Inflammatory macrophage treated with lipopolysaccharide for 4 hours (primary cell): ENCODE results near the gene OR1B1.
"Not testable (repeated sequence)": the region's sequence is repeated elsewhere in the genome, so short reads cannot be mapped to it uniquely, and the experiment has no call there.

ENCODE experiments used
- DNase-seq: peaks from one replicate; pipeline ENCODE4 v3.0.0-alpha.2; 2020

OR1B1 gene

DNA sequence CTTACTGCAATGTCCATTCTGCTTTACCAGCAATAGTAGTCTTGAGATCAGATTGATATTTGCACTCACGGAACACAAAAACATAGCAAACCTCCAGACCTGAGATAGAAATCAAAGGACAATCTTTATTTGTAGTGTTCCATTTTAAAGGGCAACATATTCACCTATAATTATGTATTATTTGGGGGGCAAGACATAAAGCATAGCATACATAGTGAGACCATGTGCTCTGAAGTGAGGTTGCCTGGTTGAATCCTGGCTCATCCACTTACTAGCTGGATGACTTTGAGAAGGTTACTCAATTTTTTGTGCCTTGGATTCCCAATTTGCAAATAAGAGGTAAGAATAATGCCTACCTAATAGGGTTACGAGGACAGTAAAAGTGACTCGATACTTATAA lies at the start of gene OR1B1:
Gene OR1B1 (minus strand): TSS at position 101 of the 400 bp plus-strand sequence.
- no peak for DNase-seq

DNA sequence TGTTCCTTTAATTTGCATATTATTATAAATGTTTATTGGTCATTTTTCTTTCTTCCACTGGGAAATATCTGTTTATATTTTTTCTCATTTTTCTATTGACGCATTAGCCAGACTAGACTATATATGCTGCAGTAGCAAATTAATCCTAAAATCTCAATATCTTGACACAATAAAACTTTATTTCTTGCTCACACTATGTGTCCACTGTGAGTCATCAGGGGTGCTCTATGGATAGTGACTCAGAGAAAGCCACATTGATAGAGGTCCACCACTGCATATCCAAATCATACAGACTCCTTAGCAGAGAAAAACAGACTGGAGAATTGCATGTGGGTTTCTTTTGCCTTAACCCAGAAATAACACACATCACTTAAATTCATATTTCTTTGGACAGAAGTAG lies 38.3 kb upstream of the OR1B1 start:
- no peak for DNase-seq

DNA sequence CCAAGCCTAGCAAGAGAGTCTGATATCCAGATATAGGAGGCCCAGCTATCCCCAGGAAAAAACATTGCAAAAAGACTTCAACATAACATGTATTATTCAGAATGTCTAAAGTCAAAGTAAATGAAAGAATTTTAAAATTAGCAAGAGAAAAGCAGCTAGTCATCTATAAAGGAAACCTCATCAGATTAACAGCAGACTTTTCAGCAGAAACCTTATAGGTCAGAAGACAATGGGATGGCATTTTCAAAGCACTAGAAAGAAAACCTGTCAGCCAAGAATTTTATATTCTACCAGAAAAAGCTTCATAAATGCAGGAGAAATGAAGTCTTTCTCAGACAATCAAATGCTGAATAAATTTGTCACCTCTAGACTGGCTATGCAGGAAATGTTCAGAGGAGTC lies 27.4 kb upstream of the OR1B1 start:
- DNase-seq, result no peak

DNA sequence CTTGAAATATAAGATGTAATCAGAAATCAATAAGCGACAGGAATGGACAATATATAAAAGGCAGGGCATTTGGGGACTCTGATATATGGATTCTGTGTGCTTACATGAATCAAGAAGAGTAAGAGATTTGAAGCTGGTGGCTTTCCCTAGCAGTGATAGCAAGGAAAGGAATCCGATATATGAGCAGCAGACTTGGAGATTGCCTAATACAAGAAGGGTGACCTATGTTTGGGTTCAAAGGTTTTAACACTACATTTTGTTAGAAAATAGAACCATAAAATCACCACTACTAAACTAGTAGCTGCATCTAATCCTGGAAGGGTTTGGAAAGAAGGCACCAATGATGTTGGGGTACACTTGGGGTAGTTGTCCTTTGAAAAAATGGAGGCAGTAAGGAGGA lies 15.1 kb upstream of the OR1B1 start:
- DNase-seq, result no peak

DNA sequence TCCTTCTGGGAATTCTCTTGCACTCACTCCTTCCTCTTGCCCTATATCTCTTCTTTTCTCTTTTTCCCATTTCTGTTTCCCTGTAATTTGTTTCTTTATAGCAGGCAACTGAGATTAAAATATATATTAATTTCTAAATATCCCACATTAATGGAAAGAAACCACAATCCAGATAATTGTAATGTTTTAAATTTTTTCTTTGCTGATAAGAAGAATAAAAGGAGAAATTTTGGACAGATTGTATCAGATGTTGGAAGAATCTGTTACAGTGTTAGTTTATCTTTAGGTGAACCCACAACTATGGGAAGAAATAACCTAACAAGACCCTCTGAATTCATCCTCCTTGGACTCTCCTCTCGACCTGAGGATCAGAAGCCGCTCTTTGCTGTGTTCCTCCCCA lies 4.0 kb upstream of the OR1B1 start, which contains the start of gene OR1L1:
Gene OR1L1 (plus strand): TSS at position 301 of the 400 bp plus-strand sequence. CDS start 0 bp downstream, at position 301.
- no peak for DNase-seq

DNA sequence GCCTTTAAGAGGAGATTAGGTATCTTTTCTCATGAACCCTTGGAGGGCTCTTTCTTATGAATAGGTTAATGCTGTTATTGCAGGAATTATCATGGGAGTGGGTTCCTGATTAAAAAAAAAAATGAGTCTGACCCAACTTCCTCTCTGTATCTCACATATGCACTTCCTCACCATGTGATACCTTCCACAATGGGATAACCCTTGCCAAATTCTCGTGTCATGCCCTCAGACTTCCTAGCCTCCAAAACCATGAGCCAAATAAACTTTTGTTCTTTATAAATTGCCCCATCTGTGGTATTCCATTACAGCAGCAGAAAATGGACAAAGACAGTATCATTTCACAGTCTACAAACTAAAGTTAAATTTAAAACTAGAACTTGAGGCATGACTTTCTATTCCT lies 1.0 kb downstream of the OR1B1 start:
- DNase-seq, result no peak

DNA sequence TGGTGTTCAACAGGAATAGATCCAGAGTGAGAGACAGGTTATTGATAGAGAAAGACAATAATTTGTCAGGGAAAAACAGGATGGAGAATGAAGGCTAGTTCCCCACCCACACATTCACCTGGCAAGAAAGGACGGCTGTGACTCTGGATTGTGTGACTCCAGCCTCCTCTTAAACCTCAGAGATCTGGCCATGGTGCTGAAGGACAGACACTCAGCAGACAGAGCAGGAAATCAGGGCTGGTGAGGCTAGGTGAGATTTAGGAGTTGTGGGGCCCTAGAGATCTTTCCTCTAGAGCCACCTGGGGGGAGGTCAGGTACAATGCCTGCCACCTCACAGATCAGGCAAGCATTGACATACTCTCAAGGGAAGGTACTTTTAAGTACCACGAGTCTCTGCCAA lies 15.2 kb downstream of the OR1B1 start:
- no peak for DNase-seq

DNA sequence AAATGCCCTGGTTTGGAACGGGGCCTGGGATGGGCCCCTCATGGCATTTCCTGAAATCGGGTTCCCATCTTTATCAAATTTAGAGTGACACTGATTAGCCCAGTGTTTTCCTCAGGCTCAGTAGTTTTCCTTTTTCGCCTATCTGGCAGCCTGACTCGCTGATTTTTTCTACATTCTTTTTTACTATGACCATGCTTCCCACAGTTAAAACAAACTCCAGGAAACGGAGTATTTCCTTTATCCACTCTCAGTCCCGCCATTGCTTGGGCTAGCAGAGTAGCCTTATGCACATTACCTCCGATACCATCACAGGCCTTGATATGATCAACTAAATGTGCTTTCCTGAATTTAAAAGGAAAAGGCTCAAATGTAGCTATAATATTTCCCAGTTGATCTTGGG lies 37.4 kb downstream of the OR1B1 start:
- DNase-seq, result no peak

DNA sequence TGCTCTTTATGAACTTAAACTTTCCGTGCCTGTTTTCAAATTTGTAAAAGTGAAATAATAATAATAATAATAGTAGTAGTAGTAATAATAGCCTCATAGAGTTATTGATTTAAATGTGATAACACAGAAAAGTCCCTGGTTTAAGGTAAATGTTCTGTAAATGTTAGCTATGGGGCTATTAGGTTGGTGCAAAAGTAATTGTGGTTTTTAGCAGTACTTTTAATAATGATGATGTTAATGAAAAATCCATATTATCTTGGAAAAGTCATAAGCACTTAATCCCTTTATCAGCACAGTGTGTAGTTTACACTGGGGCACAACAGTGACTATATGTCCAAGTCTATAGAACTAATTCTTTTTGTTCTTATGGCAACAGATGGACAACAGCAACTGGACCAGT lies 43.1 kb downstream of the OR1B1 start, which contains the start of gene OR1Q1:
Gene OR1Q1 (plus strand): TSS at position 377 of the 400 bp plus-strand sequence. CDS start 0 bp downstream, at position 377.
- DNase-seq, result no peak

DNA sequence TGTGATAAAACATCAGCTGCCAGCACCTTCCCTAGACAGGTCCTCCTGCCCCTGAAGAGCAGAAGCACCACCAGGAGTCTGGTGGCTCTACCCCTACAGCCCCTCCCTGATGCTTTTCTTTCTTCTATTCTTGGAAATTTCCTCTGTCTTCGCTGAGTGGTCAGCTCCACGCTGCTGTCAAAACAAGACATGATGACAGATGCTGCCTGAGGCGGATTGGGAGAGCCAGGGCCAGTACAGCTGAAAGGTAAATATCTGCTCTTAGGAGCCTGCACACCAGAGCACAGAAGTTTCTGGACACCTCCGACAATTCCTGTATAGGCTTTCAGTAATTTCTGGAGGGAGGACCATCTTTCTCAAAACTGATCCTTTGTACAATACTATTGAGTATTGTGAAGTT lies 47.6 kb downstream of the OR1B1 start:
- DNase-seq, result no peak

DNA sequence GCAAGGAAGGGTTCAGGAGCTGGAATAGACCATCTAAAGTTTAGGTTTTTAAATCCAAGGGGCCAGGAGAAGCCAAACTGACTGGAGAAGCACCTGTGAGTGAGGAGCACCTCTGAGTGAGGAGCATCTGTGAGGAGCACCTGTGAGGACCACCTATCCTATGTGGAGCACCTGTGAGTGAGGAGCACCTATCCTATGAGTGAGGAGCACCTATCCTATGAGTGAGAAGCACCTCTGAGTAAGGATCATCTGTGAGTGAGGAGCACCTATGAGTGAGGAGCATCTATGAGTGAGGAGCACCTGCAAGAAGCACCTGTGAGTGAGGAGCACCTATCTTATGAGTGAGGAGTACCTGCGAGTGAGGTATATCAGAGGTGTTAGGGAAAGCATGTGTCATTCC lies 50.8 kb downstream of the OR1B1 start:
- no peak for DNase-seq

DNA sequence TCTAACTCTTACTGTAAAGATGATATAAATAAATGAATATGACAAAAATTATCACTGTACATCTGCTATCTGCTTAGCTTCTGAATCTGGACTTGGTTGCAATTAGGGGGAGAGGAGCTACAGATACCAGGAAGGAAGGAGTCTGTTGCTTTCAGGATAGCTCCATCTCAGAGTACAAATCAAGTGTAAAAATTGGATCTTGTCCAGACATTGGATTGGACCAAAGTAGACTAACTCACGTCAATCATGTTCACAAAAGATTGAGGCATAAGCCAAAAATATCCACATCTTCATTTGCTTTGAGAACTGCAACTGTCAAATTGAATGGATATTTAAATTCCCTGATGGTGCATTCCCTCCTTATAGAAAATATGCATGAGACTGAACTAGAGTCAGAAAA lies 51.7 kb downstream of the OR1B1 start:
- no peak for DNase-seq

DNA sequence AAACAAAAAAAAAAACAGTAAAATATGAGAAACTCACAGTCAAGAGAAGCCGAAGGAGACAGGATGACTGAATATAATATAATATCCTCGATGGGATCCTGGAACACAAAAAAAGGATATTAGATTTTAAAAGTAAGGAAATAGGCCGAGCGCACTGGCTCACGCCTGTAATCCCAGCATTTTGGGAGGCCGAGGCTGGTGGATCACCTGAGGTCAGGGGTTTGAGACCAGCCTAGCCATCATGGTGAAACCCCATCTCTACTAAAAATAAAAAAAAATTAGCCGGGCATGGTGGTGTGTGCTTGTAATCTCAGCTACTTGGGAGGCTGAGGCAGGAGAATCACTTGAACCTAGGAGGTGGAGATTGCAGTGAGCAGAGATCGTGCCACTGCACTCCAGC lies 74.1 kb downstream of the OR1B1 start, which contains the start of gene OR1L8:
Gene OR1L8 (minus strand): TSS at position 101 of the 400 bp plus-strand sequence. CDS start 14,907 bp downstream, outside the sequence.
- DNase-seq, result not testable (repeated sequence)

DNA sequence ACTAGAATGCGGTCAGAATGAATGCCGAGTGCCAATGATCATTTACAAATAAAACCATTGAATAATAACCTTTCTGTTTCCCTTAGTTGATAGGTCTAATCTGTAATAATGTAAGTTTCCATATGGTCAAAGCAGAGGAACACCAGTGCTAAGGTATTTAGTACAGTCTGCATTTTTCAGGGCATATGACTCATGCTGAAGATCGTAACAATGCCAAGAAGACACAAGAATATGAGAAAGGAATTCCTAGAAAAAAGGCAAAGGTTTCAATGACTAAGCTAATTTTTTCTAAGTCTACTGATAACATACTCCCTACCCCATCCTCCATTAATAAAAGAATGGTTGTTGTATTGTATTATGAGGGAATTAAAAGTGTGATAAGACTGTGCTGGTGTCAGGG lies 77.1 kb downstream of the OR1B1 start:
- DNase-seq, result no peak

DNA sequence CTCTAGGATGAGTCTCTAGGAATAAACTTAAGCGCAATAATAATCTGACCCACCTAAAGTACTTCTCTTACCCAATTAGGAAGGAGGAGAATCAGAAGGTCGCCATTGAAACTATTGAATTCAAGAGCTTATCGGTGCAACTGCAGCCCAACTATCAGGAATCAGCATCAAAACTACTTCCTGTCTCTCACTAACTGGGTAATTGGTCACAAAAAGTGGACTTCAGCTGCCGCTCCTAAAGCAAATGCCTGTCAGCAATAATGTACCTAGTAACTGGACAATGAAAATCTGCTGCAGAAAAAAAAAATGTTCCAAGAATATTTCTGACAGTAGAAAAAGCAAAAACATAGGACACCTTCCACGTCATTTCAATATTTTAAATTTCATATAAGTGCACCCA lies 77.6 kb downstream of the OR1B1 start:
- no peak for DNase-seq
